Dermis blood vessel endothelial cell (primary cell): ENCODE measurements around the gene GPRC5B. TPM values are rescaled to one million over a fixed set of nuclear protein-coding genes. Genes with fewer than 3 reads are reported as not detected.
A peak's percentile ranks its signal among the peaks of the same experiment; 100 is the strongest.

Experiments used
- DNase-seq: peaks from one replicate; pipeline ENCODE4 v3.0.0; 2010
- total RNA-seq: library from RNA; depleted of rRNA; stranded (reverse); fragments of >200 nt; gene quantifications from 2 replicates; pipeline ENCODE4 v1.2.3, GENCODE V29; 2014

The GPRC5B gene
- total RNA-seq, 1 donor from 2014 or later, result 80.5 TPM

GRCh38 chr16:19896951-19897350, 12.3 kb upstream of the GPRC5B start:
- no peak for DNase-seq

- DNase-seq, result no peak
Measured at GRCh38 chr16:19894586-19894985, 9.9 kb upstream of the GPRC5B start.

DNA sequence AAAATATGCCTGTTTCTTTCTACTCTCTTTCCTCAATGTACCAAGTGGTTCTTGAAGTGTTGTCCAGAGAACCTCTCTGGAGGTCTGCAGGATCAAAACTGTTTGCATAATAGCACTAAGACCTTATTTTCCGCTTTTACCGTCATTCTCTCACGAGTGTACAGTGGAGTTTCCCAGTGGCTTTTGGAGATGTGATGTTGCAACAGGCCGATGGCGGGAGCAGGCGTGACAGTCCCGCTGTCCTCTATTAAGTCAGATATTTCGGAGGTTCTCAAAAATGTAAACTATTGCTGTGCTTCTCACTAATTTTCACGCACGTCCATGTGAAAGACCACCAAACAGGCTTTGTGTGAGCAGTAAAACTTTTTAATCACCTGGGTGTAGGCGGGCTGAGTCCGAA, 8.3 kb upstream of the GPRC5B start:
- no peak for DNase-seq

DNA sequence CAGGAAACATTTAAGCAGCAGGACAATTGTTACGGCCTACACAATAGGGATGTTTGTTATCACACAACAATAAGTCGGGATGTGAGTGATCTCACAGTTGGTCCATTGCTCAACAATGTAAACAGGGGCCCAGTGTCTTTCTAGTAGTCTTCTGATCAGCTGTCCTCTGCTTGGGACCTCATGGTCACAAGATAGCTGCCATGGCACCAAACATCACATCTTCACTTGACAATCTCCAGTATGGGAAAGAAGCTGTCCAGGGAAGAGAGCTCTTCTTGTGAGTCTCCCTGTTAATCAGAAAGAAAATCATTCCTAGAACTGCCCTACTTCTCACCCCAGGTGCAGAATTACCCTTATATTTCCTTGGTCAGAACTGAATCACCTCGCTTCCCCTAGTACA, 6.3 kb upstream of the GPRC5B start:
- no peak for DNase-seq

DNA sequence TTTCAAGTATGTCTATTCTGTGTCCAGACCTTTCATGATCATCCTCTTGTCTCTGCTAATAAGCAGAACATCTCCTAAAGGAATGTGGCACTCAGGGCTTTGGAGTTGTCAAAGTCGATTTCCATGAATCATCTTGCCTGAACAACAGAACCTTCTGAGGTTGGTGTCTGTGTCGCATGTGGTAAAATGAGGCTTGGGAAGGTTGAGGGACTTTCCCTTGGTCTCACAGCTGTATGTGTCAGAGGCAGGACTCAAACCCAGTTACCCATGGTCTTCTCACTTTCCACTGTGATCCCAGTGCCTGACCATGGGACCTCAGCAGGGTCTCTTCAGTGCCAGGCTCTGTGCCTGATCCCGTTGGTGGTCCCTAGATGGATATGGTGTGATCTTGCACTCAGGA, 4.2 kb upstream of the GPRC5B start:
- DNase-seq, result no peak

- DNase-seq, result peak; percentile 90
Measured at GRCh38 chr16:19886073-19886941, 1.7 kb upstream of the GPRC5B start.

DNA sequence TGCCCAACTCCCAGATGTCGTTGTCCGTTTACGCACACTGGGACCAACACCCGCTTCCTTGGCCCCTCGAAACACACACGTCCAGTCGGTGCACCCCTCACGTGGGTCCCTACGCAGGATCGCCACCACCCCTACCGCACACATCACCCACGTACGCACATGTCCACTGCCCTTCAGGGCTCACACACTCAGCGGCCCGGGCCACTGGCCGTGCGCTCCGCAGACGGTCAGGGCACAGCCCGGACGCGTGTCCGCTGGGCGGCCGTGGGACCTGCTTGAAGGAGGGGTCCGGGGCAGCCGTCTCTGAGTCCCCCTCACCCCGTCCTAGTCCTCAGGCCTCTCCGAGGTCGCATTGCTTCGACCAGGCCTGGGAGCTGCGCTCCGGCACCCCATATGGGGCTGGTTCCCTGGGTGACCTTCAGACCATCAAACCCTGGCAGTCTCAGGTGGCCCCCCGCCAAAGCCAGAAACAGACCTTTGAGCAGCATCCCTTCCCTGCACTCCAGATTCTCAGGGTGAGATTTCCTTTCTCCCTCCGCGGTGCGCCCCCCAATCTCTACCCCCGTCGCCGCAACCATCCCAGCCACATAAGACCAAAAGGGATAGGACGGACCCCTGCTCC, 914 bp upstream of the GPRC5B start:
- peak; percentile 6 for DNase-seq

- peak; percentile 32 for DNase-seq
Measured at GRCh38 chr16:19883966-19884485, 622 bp downstream of the GPRC5B start.

- peak; percentile 58 for DNase-seq
Measured at GRCh38 chr16:19883296-19883965, 1.2 kb downstream of the GPRC5B start.

GRCh38 chr16:19882646-19883045, 2.0 kb downstream of the GPRC5B start:
- peak; percentile 15 for DNase-seq

DNA sequence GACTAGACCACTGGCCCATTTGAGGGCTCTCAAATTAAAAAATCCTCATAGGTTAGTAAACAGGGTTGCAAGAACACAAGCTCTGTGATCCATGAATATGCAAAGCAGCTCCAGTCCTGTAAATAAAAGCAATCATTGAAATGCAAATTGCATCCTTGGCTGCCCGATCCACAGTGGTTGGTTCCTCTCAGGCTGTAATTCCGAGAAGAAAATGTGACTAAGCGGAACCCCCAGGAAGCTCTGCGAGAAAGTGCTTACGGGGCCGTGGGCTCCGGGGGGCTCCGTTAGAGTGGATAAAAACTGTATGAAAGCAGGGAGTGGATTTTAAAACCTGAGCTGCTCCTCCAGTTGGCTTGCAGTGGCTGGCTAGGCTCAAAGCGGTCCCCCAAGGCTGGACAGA, 2.5 kb downstream of the GPRC5B start:
- DNase-seq, result no peak

DNA sequence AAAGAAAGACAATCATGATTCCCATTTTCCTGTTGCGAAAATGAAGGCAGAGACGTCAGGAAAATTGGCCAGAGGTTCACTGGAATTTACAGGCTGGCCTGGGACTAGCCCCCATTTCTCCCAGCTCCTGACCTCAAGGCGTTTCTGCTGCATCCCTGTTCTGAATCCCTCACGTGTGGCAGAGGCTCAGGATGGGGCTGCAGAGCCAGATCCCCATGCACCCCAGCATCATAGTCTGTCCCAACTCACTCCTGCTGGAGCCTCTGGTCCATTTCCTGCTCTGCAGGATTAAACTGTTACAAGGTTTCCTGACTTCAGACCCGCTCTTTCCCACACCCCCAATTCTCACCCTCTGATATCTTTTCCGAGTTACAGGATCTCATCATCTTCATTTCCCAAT, 2.9 kb downstream of the GPRC5B start:
- DNase-seq, result no peak

DNA sequence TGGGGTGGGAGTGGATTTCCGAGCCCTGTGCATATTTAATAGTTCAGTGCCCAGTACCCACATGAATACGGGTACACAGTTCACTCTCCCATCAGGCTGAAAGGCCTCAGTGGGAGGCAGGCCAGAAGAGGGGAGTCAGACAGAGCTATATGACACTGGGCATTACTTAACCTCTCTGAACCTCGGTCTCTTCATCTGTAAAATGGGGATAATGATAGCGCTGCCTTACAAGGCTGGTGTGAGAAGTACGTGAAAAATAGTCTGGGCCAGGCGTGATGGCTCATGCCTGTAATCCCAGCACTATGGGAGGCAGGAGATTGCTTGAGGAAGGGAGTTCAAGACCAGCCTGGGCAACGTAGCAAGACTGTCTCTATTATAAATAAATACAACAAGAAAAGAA, 3.6 kb downstream of the GPRC5B start:
- DNase-seq, result no peak

GRCh38 chr16:19879241-19879792, 5.3 kb downstream of the GPRC5B start:
- no peak for DNase-seq

- no peak for DNase-seq
Measured at GRCh38 chr16:19878757-19879156, 5.9 kb downstream of the GPRC5B start.

DNA sequence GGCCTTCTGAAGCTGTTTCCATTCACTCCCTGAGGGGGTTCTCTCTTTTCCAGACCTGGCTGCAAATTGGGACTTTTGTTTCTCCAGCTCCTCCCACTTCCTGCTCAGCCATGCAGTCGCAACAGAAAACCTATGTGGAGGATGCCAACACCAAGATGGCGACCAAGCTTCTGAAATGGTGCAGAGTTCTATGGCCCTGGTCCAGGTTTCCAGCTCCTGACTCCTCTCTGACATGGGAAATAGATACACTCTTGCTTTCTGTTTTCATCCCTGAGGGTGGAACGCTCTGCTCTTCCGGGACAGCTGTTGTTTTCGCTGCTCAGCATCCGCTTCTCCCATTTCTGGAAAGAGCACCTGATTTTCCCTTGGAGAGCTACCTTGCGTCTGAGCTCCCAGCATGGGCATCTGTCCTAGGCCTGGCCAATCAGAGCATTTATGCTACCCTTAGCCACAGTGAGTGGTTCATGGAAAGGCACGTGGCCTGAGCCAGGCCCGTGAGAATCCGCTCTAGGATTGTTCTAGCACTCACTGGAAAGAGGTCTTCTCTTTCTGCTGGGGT, 8.1 kb downstream of the GPRC5B start:
- peak; percentile 34 for DNase-seq

DNA sequence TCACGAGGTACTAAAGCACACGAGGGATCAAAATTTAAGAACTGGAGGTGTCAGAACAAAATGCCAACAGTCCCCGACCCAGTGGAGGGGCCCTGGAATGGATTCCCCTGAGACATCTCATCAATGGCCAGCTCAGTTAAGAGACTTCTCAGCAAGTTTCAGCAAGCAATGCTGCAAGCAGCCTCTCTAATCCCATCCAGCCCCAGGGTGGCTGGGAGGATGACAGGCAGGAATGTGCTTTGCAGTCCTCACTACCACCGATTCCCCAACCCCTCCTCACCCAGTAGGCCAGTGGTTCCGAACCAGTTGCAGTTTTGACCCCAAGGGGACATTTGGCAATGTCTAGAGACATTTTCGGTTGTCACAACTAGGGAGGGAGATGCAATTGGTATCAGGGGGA, 8.7 kb downstream of the GPRC5B start:
- no peak for DNase-seq

- no peak for DNase-seq
Measured at GRCh38 chr16:19874851-19875546, 9.6 kb downstream of the GPRC5B start.

GRCh38 chr16:19874026-19874425, 10.6 kb downstream of the GPRC5B start:
- DNase-seq, result no peak

GRCh38 chr16:19872935-19873334, 11.7 kb downstream of the GPRC5B start:
- DNase-seq, result no peak

GRCh38 chr16:19872179-19872863, 12.3 kb downstream of the GPRC5B start:
- no peak for DNase-seq

- DNase-seq, result no peak
Measured at GRCh38 chr16:19871721-19872120, 12.9 kb downstream of the GPRC5B start.
